HepG2 (cell line): ENCODE results near the gene PRSS53. TPM values are rescaled to one million over a fixed set of nuclear protein-coding genes. Genes with fewer than 3 reads are reported as not detected.

Experiments
- ATAC-seq: fragments of 200-7000 bp; cut with Tn5 transposase; 3 replicates; pipeline ENCODE4 v1.9.1; 2020; ENCODE audit warnings: mild to moderate bottlenecking, moderate library complexity
- BruUV-seq: library from RNA; stranded (reverse); fragments of 400-500 nt; replicated peaks from 2 replicates; lab custom pipeline; 2021; lab: Mats Ljungman, UMichigan
- CTCF ChIA-PET: fragments of 300-600 bp; formaldehyde crosslinking; extraction: SDS; loops from one replicate; lab custom pipeline; 2021; ENCODE audit warnings: low total read pairs, inconsistent platforms, low intra/inter-chr PET ratio; lab: Yijun Ruan, JAX
- POLR2A ChIA-PET: fragments of 350-600 bp; sonication (Branson Sonifier 250); formaldehyde crosslinking; loops from one replicate; lab custom pipeline; 2020; ENCODE audit warnings: antibody characterized with exemption, inconsistent platforms; lab: Yijun Ruan, JAX
- DNase-seq: peaks from one replicate; pipeline ENCODE4 v3.0.0-alpha.2; 2015; ENCODE audit warnings: low spot score
- FAIRE-seq: peaks from 3 replicates; lab custom pipeline; 2011; peaks lifted over from hg19 to GRCh38; lab: Jason Lieb, UNC
- H2AFZ ChIP-seq: one replicate; pipeline ENCODE4 v1.6.1; 2011; ENCODE audit warnings: low read length, inconsistent platforms
- H3K27ac ChIP-seq: fragments of 300-600 bp; 3 replicates; pipeline ENCODE4 v1.8.0; 2011; ENCODE audit warnings: mixed run types, mild to moderate bottlenecking, mixed read lengths, low read length, inconsistent platforms; ENCODE audit not compliant: insufficient read depth; ENCODE audit errors: extremely low read length
- H3K27me3 ChIP-seq, 2 experiments: fragments of 200-600 bp in 1 of 2; 2 replicates in 1 of 2; 3 replicates in 1 of 2; pipeline versions ENCODE4 v1.6.0 to v1.8.0; 2011; ENCODE audit warnings: low read length in 2 of 2, mild to moderate bottlenecking in 2 of 2, moderate library complexity in 2 of 2, inconsistent platforms in 1 of 2; ENCODE audit not compliant: insufficient read depth in 2 of 2, control insufficient read depth in 1 of 2
- H3K36me3 ChIP-seq, 2 experiments: fragments of 200-600 bp in 1 of 2; replicated peaks in 1 of 2; 2 replicates in 1 of 2; 3 replicates in 1 of 2; pipeline versions ENCODE4 v1.5.1 to v1.8.0; 2011; ENCODE audit warnings: low read length in 2 of 2, inconsistent platforms in 1 of 2; ENCODE audit not compliant: insufficient read depth in 2 of 2, control insufficient read depth in 1 of 2
- H3K4me1 ChIP-seq: 2 replicates; pipeline ENCODE4 v1.5.1; 2012; ENCODE audit warnings: low read length, inconsistent platforms; ENCODE audit not compliant: insufficient read depth
- H3K4me2 ChIP-seq: 2 replicates; pipeline ENCODE4 v1.6.0; 2011; ENCODE audit warnings: low read depth, low read length, inconsistent platforms
- H3K4me3 ChIP-seq, 3 experiments: fragments of 200-600 bp in 1 of 3; sonication (generic), shearing (Covaris generic) in 1 of 3; replicated peaks in 1 of 3; 2 replicates each; pipeline ENCODE4 v1.5.1; 2011 to 2016; ENCODE audit warnings: low read length in 3 of 3, inconsistent platforms in 2 of 3, low read depth in 2 of 3, mild to moderate bottlenecking in 2 of 3, control low read depth in 1 of 3, mixed read lengths in 1 of 3; ENCODE audit not compliant: insufficient read depth in 1 of 3
- H3K79me2 ChIP-seq: one replicate; pipeline ENCODE4 v1.6.1; 2011; ENCODE audit warnings: low read length, inconsistent platforms; ENCODE audit not compliant: insufficient read depth
- H3K9ac ChIP-seq: 2 replicates; pipeline ENCODE4 v1.6.0; 2011; ENCODE audit warnings: mild to moderate bottlenecking, low read depth, low read length, inconsistent platforms; ENCODE audit not compliant: insufficient read depth
- H3K9me3 ChIP-seq: 2 replicates; pipeline ENCODE4 v1.5.1; 2012; ENCODE audit warnings: mild to moderate bottlenecking, low read length
- H4K20me1 ChIP-seq: 2 replicates; pipeline ENCODE4 v1.6.0; 2011; ENCODE audit warnings: inconsistent platforms, mild to moderate bottlenecking, low read length, moderate library complexity; ENCODE audit not compliant: insufficient read depth
- ATF7 ChIP-seq, 2 experiments: fragments of 450-650 bp in 1 of 2; sonication (generic) in 1 of 2; formaldehyde crosslinking in 1 of 2; IDR thresholded peaks; 2 replicates each; pipeline versions ENCODE4 v1.4.0 to v1.6.1; 2016 to 2020; ENCODE audit warnings: antibody characterized with exemption in 1 of 2, mild to moderate bottlenecking in 1 of 2, missing genetic modification reagents in 1 of 2
- HDAC1 ChIP-seq: sonication (generic); formaldehyde crosslinking; IDR thresholded peaks from 2 replicates; pipeline ENCODE4 v1.5.1; 2020; ENCODE audit warnings: mild to moderate bottlenecking, missing genetic modification reagents
- MATR3 ChIP-seq: sonication (generic); formaldehyde crosslinking; IDR thresholded peaks from 2 replicates; pipeline ENCODE4 v1.4.0; 2020; ENCODE audit warnings: missing genetic modification reagents
- MTF1 ChIP-seq: sonication (generic); formaldehyde crosslinking; IDR thresholded peaks from 2 replicates; pipeline ENCODE4 v1.5.0; 2020; ENCODE audit warnings: missing genetic modification reagents
- ONECUT2 ChIP-seq: sonication (generic); formaldehyde crosslinking; IDR thresholded peaks from 2 replicates; pipeline ENCODE4 v1.4.0; 2020; ENCODE audit warnings: missing genetic modification reagents
- REL ChIP-seq: sonication (generic); formaldehyde crosslinking; conservative IDR thresholded peaks from 2 replicates; pipeline ENCODE4 v1.8.0; 2022; ENCODE audit warnings: mild to moderate bottlenecking, missing genetic modification reagents, moderate library complexity
- SCMH1 ChIP-seq: sonication (generic); formaldehyde crosslinking; IDR thresholded peaks from 2 replicates; pipeline ENCODE4 v1.9.0; 2021; ENCODE audit warnings: missing genetic modification reagents, mild to moderate bottlenecking, borderline replicate concordance
- TBX3 ChIP-seq: fragments of 450-650 bp; IDR thresholded peaks from 2 replicates; pipeline ENCODE4 v1.6.1; 2017; ENCODE audit warnings: antibody characterized with exemption, mild to moderate bottlenecking, inconsistent platforms, borderline replicate concordance
- TGIF2 ChIP-seq: IDR thresholded peaks from 2 replicates; pipeline ENCODE4 v1.6.1; 2016; ENCODE audit warnings: control low read depth, missing compliant biosample characterization
- TOPORS ChIP-seq: sonication (generic); formaldehyde crosslinking; IDR thresholded peaks from 2 replicates; pipeline ENCODE4 v1.8.0; 2023; ENCODE audit warnings: mild to moderate bottlenecking, missing genetic modification reagents
- ZBTB21 ChIP-seq: sonication (generic); formaldehyde crosslinking; IDR thresholded peaks from 2 replicates; pipeline ENCODE4 v1.4.0; 2020; ENCODE audit warnings: missing genetic modification reagents
- ZNF264 ChIP-seq: sonication (generic); formaldehyde crosslinking; IDR thresholded peaks from 2 replicates; pipeline ENCODE4 v1.4.0; 2020; ENCODE audit warnings: missing genetic modification reagents
- ZNF326 ChIP-seq: sonication (generic); formaldehyde crosslinking; IDR thresholded peaks from 2 replicates; pipeline ENCODE4 v1.4.0; 2020; ENCODE audit warnings: missing genetic modification reagents, borderline replicate concordance
- ZNF749 ChIP-seq: sonication (generic); formaldehyde crosslinking; IDR thresholded peaks from 2 replicates; pipeline ENCODE4 v1.8.0; 2022; ENCODE audit warnings: mild to moderate bottlenecking, missing genetic modification reagents, moderate library complexity, borderline replicate concordance
- ZSCAN12 ChIP-seq: sonication (generic); formaldehyde crosslinking; IDR thresholded peaks from 2 replicates; pipeline ENCODE4 v1.9.0; 2021; ENCODE audit warnings: mild to moderate bottlenecking, missing genetic modification reagents
- WGBS: methylation state at CpG from one replicate; pipeline ENCODE4 v1.1.6; 2017; ENCODE audit warnings: low lambda C conversion rate; 5-methylcytosine and 5-hydroxymethylcytosine counted together
- in situ Hi-C: cut with HindIII; loops from 2 replicates; pipeline ENCODE4 v1.10.0; 2017; ENCODE audit warnings: low pct_unique_long_range_greater_than_20kb; ENCODE audit not compliant: extremely low pct_ligation_motif_present
- intact Hi-C: fragments of 100-400 bp; cut with micrococcal nuclease; formaldehyde crosslinking; loops from one replicate; pipeline ENCODE4 v1.10.0; 2022; ENCODE audit not compliant: unreplicated experiment
- polyA plus RNA-seq, 8 experiments: library from polyadenylated mRNA; depleted of rRNA in 3 of 8; stranded (reverse) in 7 of 8; unstranded in 1 of 8; fragments of >200 nt; fragmentation: Illumina TruSeq in 4 of 8; extraction: Trizol in 4 of 8; gene quantifications; 2 replicates each; pipeline versions ENCODE4 v1.2.1 to v1.2.3, GENCODE V29; 2011 to 2016; ENCODE audit warnings: low read depth in 4 of 8, missing spikeins in 1 of 8, mixed read lengths in 1 of 8; ENCODE audit not compliant: insufficient read depth in 1 of 8
- total RNA-seq, 5 experiments: library from RNA; depleted of rRNA; stranded (reverse); fragments of >200 nt; fragmentation: Illumina TruSeq; extraction: Trizol; gene quantifications; 2 replicates each; pipeline ENCODE4 v1.2.3, GENCODE V29; 2016; ENCODE audit warnings: low read depth in 1 of 5
- TF ChIP-seq, protein P1 (sequence below): sonication (generic); formaldehyde crosslinking; IDR thresholded peaks from 2 replicates; pipeline ENCODE4 v1.4.0; 2020; ENCODE audit warnings: missing genetic modification reagents, mild to moderate bottlenecking, borderline replicate concordance
- TF ChIP-seq, protein P2 (sequence below): sonication (generic); formaldehyde crosslinking; IDR thresholded peaks from 2 replicates; pipeline ENCODE4; 2020; ENCODE audit warnings: missing genetic modification reagents, mild to moderate bottlenecking, borderline replicate concordance

The PRSS53 gene
- total and polyA plus RNA-seq, 2 of the 13 experiments (the other 11 are each of a cell fraction or from before 2014, with no cell fraction given): 2.2 to 7.4 TPM

DNA sequence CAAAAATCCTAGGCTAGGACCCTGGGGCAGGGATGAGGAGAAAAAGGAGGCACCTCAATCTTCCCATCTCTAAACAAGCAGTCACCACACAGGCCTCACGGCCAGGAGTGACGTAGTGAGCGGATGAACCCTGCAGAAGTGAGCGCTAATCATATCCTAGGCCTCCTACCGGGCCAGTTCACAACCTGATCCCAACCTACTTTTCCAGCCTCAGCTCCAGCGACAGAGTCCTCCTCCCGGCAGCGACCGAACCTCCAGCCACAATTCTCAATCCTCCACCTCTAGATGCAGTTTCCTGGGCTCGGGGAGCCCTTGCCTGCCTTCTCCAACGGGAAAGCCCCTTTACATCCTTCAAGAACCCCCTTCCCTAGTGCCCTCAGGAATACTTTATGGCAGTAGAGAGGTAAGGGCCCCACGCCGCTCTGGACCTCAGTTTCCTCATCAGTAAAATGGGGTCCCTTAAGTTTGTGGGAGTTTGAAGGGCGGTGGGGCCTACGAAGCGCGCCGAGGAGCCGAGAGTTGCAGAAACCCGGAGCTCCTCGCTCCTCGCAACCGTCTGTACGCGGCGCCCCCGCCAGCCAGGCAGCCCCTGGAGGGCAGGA lies 16.1 kb downstream of the PRSS53 start (continued):
- TF ChIP-seq, protein P1, sequence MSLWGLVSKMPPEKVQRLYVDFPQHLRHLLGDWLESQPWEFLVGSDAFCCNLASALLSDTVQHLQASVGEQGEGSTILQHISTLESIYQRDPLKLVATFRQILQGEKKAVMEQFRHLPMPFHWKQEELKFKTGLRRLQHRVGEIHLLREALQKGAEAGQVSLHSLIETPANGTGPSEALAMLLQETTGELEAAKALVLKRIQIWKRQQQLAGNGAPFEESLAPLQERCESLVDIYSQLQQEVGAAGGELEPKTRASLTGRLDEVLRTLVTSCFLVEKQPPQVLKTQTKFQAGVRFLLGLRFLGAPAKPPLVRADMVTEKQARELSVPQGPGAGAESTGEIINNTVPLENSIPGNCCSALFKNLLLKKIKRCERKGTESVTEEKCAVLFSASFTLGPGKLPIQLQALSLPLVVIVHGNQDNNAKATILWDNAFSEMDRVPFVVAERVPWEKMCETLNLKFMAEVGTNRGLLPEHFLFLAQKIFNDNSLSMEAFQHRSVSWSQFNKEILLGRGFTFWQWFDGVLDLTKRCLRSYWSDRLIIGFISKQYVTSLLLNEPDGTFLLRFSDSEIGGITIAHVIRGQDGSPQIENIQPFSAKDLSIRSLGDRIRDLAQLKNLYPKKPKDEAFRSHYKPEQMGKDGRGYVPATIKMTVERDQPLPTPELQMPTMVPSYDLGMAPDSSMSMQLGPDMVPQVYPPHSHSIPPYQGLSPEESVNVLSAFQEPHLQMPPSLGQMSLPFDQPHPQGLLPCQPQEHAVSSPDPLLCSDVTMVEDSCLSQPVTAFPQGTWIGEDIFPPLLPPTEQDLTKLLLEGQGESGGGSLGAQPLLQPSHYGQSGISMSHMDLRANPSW: no peak
- TF ChIP-seq HDAC1 (CRISPR knock-in tag): peak; percentile 50
- TF ChIP-seq ZSCAN12 (CRISPR knock-in tag): no peak
- TF ChIP-seq ONECUT2 (CRISPR knock-in tag): no peak
- TF ChIP-seq SCMH1 (CRISPR knock-in tag): no peak
- TF ChIP-seq ZNF749 (CRISPR knock-in tag): no peak

DNA sequence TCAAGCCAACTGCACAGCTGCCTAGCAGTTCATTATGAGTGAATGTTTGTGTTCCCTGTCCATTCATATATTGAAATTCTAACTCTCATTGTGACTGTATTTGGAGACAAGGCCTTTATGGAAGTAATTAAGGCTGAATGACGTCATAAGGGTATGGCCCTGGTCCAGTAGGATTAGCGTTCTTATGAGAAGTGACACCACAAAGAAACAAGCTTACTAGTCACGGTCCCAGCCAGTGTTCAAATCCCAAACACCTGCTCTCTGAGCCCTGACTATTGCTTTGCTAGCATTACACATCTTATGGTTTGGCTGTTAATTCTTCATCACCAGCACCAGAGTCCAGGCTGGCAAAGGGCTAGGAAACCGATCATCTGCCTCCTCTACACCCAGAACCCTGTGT lies 16.9 kb downstream of the PRSS53 start:
- CTCF ChIA-PET: no interaction called here
- Histone ChIP-seq H3K27me3 (no peaks in the 10 kb centered on the region; a peak in 1 of 5 replicates), H3K9me3 (no peaks in the 10 kb centered on the region), H3K27ac (peak overlapping the region; percentile 83), H3K4me2 (peak overlapping the region; percentile 78), H3K4me3 (peak overlapping the region; percentile 75 to 97 (median 90)), H3K9ac (peak overlapping the region; percentile 88), H3K36me3 (peaks cover 2 to 14% of the 10 kb centered on the region in 2 experiments; a peak in 3 of 5 replicates), H4K20me1 (no peaks in the 10 kb centered on the region), H3K4me1 (peaks cover 22% of the 10 kb centered on the region), H2AFZ (no peak overlapping the region), H3K79me2 (peaks cover 55% of the 10 kb centered on the region)
- in situ Hi-C loops: loop anchor here (5.0 kb wide), 2 partner anchors 40 to 85 kb away; partner anchors contain the start of genes HSD3B7 and STX4
- ATAC-seq (no peak), DNase-seq (no peak), FAIRE-seq (no peak)
- BruUV-seq: no TSS peak
- POLR2A ChIA-PET: no interaction called here
- intact Hi-C loops: loop anchor here (1.0 to 2.0 kb wide), 2 partner anchors 45 kb away; partner anchors contain the start of gene KAT8
- WGBS: 23% methylated on average over 4 of the region's 4 CpGs
- TF ChIP-seq MATR3 (CRISPR knock-in tag) (no peak), TGIF2 (CRISPR knock-in tag) (no peak), ZNF264 (CRISPR knock-in tag) (peak; percentile 75), TBX3 (no peak), TOPORS (CRISPR knock-in tag) (no peak), MTF1 (no peak), REL (CRISPR knock-in tag) (no peak), ATF7 (IDR thresholded peaks at IDR 0.05) (peak; percentile 97), ATF7 (CRISPR knock-in tag; IDR thresholded peaks at IDR 0.05) (no peak), ZNF326 (CRISPR knock-in tag) (no peak), ZBTB21 (CRISPR knock-in tag) (peak; percentile 69)
- TF ChIP-seq, protein P2, sequence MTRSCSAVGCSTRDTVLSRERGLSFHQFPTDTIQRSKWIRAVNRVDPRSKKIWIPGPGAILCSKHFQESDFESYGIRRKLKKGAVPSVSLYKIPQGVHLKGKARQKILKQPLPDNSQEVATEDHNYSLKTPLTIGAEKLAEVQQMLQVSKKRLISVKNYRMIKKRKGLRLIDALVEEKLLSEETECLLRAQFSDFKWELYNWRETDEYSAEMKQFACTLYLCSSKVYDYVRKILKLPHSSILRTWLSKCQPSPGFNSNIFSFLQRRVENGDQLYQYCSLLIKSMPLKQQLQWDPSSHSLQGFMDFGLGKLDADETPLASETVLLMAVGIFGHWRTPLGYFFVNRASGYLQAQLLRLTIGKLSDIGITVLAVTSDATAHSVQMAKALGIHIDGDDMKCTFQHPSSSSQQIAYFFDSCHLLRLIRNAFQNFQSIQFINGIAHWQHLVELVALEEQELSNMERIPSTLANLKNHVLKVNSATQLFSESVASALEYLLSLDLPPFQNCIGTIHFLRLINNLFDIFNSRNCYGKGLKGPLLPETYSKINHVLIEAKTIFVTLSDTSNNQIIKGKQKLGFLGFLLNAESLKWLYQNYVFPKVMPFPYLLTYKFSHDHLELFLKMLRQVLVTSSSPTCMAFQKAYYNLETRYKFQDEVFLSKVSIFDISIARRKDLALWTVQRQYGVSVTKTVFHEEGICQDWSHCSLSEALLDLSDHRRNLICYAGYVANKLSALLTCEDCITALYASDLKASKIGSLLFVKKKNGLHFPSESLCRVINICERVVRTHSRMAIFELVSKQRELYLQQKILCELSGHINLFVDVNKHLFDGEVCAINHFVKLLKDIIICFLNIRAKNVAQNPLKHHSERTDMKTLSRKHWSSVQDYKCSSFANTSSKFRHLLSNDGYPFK (CRISPR knock-in tag): no peak
